Left ventricle myocardium inferior (tissue), 1 donor: ENCODE results near the gene HES3. TPM values are rescaled to one million over a fixed set of nuclear protein-coding genes. Genes with fewer than 3 reads are reported as not detected.

ENCODE experiments used
- DNase-seq: peaks from one replicate; pipeline ENCODE4 v3.0.0-alpha.2; 2020
- H3K27ac ChIP-seq: fragments of 200-600 bp; replicated peaks from 2 replicates; pipeline ENCODE4 v1.8.0; 2021
- H3K27me3 ChIP-seq: fragments of 200-600 bp; 2 replicates; pipeline ENCODE4 v1.8.0; 2021; ENCODE audit warnings: low read depth
- H3K36me3 ChIP-seq: fragments of 200-600 bp; 2 replicates; pipeline ENCODE4 v1.8.0; 2021
- H3K4me1 ChIP-seq: fragments of 200-600 bp; 2 replicates; pipeline ENCODE4 v1.8.0; 2021
- H3K4me3 ChIP-seq: fragments of 200-600 bp; 2 replicates; pipeline ENCODE4 v1.8.0; 2021; ENCODE audit warnings: mild to moderate bottlenecking, moderate library complexity
- H3K9me3 ChIP-seq: fragments of 200-600 bp; replicated peaks from 2 replicates; pipeline ENCODE4 v1.8.0; 2021
- intact Hi-C: fragments of 100-400 bp; cut with micrococcal nuclease; formaldehyde crosslinking; loops from one replicate; pipeline ENCODE4 v1.11.0; 2022
- total RNA-seq: library from RNA; stranded (reverse); fragmentation: NEBNext Ultra II Directional; extraction: Animal tissue kit (Norgen Biotek cat#: 25700); gene quantifications from one replicate; pipeline ENCODE4 v1.2.1, GENCODE V29; 2021
- TF ChIP-seq, protein P1 (sequence below): fragments of 200-600 bp; IDR thresholded peaks from 2 replicates; pipeline ENCODE4 v1.8.0; 2021; ENCODE audit warnings: antibody characterized with exemption, mild to moderate bottlenecking, borderline replicate concordance
- donor health status: DM: no; HTN: yes; CAD: no; lungs with severe emphysema.

The HES3 gene
- total RNA-seq, 1 donor from 2014 or later: not detected

DNA sequence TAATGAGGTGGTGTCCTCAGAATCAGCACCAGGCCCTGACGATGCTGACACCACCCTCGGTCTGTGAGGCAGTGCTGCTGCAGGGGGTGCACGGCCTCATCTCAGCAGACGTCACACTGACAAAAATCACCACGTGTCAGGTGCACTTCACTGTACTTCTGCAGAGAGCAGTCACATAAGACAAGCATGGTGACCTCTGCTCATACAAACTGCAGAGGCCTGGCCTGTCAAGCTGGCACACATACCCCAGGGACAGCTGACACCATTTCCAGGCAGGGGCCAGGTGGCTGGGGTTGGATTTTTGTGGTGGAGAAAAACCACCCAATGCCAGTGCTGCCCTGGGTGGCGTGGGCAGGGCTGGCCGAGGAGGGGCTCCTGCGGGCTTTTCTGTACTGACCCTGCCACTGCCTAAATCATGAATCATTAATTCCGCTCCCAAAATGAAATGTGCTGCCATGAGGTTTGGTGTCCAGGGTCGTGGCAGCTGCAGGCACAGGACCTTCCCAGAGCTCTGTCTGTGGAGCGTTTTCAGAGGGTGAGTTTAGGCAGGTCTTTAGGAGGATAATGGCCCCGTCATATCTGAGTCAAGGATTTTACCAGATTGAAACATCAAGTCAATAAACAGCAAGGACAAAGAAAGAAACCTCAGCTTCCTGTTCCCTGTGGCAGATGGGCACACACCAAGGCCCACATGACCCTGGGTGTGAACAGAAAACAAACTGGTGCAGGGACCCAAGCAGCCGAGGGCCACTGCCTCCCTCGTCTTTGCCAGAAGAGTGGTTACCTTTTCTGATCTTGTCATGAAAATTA lies 50.3 kb downstream of the HES3 start:
- Histone ChIP-seq H3K27me3 (no peaks in the 10 kb centered on the region), H3K9me3 (no peaks in the 10 kb centered on the region), H3K4me3 (no peak overlapping the region), H3K27ac (peak overlapping the region; percentile 48), H3K36me3 (no peaks in the 10 kb centered on the region), H3K4me1 (peaks cover 40% of the 10 kb centered on the region)
- intact Hi-C loops: no loop called here
- TF ChIP-seq, protein P1, sequence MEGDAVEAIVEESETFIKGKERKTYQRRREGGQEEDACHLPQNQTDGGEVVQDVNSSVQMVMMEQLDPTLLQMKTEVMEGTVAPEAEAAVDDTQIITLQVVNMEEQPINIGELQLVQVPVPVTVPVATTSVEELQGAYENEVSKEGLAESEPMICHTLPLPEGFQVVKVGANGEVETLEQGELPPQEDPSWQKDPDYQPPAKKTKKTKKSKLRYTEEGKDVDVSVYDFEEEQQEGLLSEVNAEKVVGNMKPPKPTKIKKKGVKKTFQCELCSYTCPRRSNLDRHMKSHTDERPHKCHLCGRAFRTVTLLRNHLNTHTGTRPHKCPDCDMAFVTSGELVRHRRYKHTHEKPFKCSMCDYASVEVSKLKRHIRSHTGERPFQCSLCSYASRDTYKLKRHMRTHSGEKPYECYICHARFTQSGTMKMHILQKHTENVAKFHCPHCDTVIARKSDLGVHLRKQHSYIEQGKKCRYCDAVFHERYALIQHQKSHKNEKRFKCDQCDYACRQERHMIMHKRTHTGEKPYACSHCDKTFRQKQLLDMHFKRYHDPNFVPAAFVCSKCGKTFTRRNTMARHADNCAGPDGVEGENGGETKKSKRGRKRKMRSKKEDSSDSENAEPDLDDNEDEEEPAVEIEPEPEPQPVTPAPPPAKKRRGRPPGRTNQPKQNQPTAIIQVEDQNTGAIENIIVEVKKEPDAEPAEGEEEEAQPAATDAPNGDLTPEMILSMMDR: no peak
- DNase-seq: no peak

DNA sequence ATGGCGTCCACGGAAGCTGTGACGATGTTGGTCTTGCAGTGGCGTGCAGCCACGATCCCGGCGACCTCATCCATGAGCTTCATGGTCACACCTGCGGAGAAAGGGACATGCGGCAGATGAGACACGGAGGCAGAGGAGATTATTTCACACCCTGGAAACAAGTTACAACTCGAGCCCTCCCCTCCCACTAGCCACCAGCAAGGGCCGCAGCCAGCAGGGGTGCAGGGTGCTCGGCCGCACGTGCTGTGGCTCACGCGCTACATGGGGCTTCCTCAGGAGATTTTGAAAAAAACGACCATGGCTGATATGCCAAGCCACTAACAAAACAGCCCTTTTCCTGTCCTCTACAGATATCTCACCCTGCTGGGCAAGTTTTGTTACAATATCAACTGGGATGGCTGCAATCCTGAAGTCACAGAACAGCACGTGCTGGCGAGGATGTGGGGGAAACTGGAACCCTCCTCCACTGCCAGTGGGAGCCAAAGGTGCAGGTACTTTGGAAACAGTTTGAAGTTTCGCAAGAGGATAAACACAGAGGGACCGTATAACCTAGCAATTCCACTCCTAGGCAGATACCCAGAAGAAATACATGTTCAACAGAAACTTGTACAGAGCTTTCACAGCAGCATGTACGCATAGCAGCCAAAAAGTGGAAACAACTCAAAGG lies 51.0 kb downstream of the HES3 start:
- no peaks in the 10 kb centered on the region for H3K27me3 ChIP-seq
- no peaks in the 10 kb centered on the region for H3K9me3 ChIP-seq
- intact Hi-C loops: no loop called here
- no peak for DNase-seq
- H3K4me3 ChIP-seq: no peak overlapping the region
- TF ChIP-seq, protein P1: no peak
- H3K36me3 ChIP-seq: no peaks in the 10 kb centered on the region
- no peak overlapping the region for H3K27ac ChIP-seq
- peaks cover 32% of the 10 kb centered on the region for H3K4me1 ChIP-seq

Other genes with a start within 250 kb of the HES3 start
- gene KCNAB2, start 198.3 kb upstream of the HES3 start, total RNA-seq: 31.0 TPM
- gene CHD5, start 63.9 kb upstream of the HES3 start, total RNA-seq: 0.19 TPM
- gene RPL22, start 44.6 kb upstream of the HES3 start, total RNA-seq: 250 TPM
- 83.3 TPM for gene RNF207, start 38.1 kb upstream of the HES3 start, total RNA-seq
- 70.3 TPM for gene ICMT, start 8.2 kb upstream of the HES3 start, total RNA-seq
- 4.8 TPM for gene GPR153, start 16.9 kb downstream of the HES3 start, total RNA-seq
- 8.6 TPM for gene ACOT7, start 149.6 kb downstream of the HES3 start, total RNA-seq
- gene HES2, start 175.7 kb downstream of the HES3 start, total RNA-seq: not detected
- gene ESPN, start 180.6 kb downstream of the HES3 start, total RNA-seq: 0.41 TPM
- gene TNFRSF25, start 222.0 kb downstream of the HES3 start, total RNA-seq: 12.6 TPM
- 16.2 TPM for gene PLEKHG5, start 247.5 kb downstream of the HES3 start, total RNA-seq